Measurements from ENCODE around the gene VWA2.

DNA sequence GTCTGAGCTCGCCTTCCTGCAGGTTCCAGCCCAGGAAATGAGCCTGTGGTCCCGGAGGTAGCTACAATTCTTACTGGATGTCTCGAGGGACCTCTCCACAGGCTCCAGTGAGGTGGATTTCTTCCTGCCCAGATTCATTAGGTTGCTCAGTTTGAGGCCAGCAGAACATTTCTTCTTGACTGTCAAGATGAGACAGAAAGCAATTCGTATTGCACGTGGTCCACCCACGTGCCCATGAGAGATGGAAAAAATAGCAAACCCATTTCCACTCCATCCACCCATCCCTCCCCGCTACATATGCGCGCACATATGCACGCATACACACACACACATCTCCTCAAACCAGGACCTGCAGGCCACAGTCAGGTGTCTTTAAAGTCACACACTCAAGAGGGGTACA is 68.7 kb downstream of the VWA2 start:
- TF ChIP-seq CTCF (conservative IDR thresholded peaks at IDR 0.05) (no peak), ZFX (IDR thresholded peaks at IDR 0.05) (no peak)

Data from C4-2B (cell line).